ENCODE results near the gene ITGB7.

DNA sequence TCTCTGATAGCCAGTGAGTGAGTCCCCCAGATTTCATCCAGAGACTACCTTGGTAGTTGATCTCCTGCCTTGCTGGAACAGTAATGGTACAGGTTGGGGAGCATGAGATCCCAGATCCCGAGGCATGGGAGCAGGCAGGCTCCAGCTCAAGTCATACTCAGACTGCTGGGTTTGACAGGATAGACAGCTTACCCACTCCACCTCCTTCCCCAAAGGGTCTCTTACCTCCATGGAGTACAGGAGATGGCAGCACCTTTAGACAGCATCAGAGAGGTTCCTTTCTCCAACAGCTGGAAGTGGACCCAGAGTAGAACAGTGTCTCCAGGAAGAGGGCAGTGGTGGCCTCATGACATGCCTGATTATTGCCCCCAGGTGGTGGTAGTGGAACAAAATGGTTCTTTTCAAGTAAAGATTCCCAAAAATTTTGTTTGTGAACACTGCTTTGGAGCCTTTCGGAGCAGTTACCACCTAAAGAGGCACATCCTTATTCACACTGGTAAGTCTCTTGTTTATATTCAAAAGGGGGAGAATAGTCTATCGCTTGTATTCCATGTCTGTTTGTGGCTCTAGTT, 21.4 kb downstream of the ITGB7 start:
- TF ChIP-seq GATA2 (IDR thresholded peaks at IDR 0.05; ENCODE audit: low read depth, low read length) (no peak), GATA3 (IDR thresholded peaks at IDR 0.05; ENCODE audit: low read depth, low read length) (no peak)

Measured in SH-SY5Y (cell line).